Activated CD8-positive, alpha-beta memory T cell treated with anti-CD3 and anti-CD28 coated beads, Interleukin-2, amount 50 U/mL, for 48 hours (primary cell): ENCODE measurements around the gene HOXC13.

ENCODE experiments used
- DNase-seq: peaks from one replicate; pipeline ENCODE4 v3.0.0-alpha.2; 2020

HOXC13 gene

DNA sequence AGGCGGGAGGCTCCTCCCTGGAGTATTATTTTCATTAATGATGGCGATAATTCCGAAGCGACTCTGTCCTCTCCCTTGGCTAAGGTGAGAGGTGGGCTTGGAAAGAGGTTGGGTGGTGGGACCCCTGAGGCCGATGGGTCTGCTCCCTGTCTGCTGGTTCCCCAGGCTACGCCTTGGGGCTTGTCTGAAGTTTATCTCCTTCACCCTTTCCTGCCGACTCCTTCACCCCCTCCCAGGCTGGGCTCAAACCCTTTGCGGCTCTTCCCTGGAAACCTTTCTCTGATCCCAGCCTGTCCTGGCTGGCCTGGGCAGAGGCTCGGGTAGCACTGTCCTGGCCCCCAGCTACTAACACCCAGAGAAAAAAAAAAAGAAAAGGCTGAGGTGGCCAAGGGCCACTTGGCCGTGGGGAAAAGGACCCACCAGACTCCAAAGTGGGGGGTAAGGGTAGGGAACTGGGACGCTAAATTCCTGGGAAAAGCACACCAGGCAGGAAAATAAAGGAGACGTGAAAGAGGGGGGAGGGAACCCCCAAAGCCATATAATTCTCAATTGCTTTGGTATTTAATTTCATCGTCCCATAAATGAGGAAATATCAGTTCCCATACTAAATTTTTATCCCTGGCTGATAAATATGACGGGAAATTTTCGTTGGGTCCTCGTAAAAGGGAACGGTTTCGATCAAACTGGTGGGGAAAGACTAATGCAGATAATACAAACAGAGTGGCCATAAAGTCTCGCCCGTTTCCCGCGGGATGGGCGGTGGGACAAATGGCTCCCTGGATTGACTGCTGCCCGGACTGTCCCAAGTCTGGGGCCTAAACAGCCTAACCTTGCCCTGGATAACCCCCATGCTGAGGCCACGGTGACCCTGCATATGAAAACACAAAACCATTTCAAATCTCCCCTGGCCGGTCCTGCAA, 44.3 kb downstream of the HOXC13 start:
- no peak for DNase-seq

DNA sequence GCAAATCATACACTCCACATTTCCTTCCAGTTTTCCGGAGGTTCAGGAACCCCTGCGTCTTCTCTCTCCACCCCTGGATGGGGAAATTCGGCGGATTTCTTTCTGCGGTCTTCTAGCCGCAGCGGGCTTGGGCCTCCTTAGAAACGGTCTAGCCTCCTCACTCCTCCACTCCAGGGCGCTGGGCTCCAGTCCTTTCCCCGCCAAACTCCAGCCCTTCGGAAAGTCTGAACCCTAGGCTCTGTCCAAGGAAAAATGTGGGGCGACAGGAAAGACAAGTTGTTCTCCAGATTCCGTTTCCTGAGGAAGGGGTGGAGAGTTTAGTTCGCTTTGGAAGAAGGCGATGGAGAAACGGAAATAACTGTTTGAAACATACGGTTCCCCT, 44.9 kb downstream of the HOXC13 start:
- no peak for DNase-seq

DNA sequence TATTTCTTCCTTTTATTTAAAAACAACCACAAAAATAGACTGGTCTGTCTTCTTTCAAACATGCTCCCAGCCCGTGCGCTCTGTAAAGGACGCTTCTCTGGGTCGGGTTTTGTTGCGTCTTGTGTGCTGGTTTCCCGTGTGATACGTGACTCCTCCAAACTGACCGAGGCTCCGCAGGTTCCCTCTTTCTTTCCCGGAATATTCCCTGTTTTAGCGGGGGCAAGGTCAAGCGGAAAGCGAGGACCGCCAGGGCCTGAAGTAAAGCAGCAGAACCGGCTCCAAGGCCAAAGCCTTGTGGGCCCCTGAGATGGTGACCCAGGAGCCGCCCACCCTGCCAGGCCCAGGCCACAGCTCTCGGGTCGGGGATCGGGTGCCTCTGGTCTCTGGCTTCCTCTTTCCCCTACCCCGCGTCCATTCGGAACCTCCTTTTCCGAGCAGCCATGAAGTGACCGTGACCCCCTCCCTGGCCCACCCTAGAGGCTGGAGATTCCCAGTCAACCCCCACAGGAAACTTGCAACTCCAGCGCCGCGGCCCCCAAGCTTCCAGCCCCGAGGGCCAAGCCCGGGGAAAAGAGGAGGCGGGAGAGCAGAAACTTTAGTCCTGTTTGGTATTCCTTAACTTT, 45.4 kb downstream of the HOXC13 start:
- DNase-seq, result no peak

DNA sequence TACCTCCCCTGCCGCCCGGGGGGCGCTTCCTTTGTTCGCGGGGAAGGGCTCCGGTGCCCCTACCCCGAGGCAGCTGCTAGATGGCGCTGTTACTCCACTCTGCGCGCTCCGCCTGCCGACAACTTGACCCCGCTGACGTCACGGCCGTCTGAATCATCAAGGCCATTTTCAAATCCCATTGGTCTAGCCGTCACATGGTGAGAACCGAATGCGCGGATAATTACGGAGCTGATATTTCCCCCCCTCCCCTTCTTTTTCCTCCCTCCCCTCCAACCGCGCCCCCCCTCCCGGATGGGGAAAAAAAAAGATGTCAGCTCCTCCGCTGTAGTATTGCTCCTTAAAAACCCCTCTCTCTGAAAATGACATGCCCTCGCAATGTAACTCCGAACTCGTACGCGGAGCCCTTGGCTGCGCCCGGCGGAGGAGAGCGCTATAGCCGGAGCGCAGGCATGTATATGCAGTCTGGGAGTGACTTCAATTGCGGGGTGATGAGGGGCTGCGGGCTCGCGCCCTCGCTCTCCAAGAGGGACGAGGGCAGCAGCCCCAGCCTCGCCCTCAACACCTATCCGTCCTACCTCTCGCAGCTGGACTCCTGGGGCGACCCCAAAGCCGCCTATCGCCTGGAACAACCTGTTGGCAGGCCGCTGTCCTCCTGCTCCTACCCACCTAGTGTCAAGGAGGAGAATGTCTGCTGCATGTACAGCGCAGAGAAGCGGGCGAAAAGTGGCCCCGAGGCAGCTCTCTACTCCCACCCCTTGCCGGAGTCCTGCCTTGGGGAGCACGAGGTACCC, 46.5 kb downstream of the HOXC13 start, which contains the start of gene HOXC10:
HOXC10 (plus strand) TSS at position 246 of the 791 bp plus-strand sequence; CDS start at position 360, 114 bp downstream.
- peak; percentile 96 for DNase-seq

DNA sequence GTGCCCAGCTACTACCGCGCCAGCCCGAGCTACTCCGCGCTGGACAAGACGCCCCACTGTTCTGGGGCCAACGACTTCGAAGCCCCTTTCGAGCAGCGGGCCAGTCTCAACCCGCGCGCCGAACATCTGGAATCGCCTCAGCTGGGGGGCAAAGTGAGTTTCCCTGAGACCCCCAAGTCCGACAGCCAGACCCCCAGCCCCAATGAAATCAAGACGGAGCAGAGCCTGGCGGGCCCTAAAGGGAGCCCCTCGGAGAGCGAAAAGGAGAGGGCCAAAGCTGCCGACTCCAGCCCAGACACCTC, 47.0 kb downstream of the HOXC13 start:
- DNase-seq, result no peak

DNA sequence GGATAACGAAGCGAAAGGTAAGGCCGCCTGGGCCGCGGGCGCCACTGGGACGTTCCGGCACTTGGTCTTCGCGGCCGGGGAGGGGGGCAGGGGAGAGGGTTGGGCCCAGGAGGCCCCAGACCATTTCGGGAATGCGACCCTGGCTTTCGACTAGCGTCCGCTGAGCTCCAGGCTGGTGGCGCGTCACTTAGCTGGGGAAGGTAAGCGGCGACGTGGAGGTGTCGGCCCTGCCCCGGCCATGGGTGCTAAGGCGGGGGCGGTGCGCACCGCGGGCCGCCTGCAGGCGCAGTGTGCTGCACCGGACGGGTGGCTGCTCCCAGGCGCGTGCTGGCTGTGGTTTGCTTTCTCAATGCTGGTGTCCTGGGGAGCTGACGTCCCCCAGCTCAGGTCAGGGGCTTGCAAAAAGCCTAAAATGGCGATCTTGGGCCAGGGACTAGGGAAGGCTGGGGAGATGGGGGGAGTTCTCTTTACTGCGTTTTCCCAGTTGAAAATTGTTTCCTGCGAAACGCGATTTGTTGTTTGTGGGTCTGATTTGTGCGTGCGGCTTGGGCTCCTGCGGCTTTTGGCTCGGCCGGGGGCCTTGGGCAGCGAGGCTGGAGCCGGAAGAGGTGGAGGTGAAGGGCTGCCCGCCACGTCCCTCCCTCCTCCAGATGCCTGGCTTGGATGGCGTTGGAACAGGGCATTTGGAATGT, 47.5 kb downstream of the HOXC13 start:
- DNase-seq, result no peak

DNA sequence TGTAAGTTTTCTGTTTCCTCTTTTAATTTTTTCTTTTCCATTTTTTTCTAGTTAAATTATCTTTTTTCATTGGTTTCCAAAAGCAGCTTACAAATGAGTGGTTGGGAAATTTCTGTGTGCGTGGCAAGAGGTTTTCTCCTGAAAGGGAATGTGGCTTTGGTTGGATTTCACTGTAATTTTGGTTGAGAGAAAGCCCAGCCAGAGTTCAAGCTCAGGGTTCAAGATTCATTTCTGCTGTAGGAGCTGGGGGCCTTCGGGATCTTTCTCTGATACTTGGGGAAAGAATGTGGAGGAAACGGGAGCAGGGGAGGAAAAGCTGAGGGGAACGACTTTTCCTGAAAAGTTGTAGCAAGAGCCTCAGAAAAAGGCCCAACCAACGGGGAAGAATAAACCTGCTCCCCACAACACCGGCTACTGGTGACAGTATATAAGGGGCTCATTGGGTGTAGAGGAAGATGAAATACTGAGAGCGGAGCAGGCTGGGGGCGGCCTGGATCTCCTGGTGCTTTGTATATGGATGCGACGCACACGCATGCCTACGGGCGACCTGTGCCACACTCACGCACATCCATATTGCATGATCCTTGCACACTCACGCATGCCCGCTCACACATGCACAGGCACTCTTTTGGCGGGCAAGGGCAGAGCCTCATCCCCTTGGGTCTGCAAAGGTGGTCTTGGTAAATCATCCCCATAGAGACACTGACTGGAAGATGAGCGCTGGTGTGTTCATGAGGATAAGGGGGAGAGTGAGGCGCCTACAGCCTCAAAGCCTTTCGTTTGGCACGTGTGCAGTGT, 48.3 kb downstream of the HOXC13 start:
- no peak for DNase-seq

DNA sequence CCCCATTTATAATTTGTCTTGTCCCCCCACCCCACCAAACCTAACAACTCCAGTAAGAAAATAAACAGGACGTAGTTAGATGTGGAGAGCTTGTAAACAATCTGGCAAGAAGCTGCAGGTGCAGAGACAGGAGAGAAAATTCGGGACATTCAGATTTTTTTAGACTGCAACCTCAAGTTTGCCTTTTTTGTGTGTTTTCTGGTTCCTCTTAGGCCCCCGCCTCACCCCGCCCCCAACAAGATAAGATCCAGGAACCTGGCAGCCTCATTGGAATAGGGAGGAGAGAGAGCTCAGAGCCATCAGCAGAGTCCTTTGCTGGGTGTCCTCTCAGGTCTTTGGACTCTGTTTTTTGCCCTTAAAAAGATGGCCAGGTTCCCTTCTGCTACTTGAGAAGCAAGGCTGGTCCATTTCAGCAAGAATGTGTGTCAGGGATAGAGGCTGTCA, 49.2 kb downstream of the HOXC13 start:
- DNase-seq, result no peak

DNA sequence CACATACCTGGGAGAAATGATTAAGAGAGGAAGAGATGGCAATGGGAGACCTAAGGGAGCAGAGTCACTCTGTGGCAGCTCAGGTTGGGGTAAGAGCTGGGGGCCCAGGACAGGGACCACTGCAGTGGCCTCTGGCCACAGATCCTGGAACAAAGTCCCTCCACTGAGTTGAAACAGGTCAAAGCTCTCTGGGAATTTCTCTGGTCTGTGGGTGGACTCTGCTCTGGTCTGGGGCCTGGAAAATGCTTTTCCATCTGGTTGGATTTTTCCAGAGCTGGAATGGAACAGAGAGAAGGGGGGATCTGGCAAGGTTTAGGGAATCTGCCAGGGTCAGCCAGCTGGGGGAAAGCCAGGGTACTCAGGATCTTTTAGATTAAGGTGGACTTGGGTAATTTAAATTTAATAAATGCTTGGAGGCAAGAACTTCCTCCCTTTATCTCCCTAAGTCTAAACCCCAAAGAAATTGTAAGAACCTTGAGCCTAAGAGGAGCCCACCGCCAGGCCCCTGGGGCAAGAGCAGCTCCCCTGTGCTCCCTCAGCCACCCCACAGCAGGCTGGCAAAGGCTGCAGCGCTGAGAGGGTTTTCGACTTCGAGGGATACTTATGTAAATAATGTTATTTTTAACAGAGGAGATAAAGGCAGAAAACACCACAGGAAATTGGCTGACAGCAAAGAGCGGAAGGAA, 50.1 kb downstream of the HOXC13 start:
- no peak for DNase-seq

DNA sequence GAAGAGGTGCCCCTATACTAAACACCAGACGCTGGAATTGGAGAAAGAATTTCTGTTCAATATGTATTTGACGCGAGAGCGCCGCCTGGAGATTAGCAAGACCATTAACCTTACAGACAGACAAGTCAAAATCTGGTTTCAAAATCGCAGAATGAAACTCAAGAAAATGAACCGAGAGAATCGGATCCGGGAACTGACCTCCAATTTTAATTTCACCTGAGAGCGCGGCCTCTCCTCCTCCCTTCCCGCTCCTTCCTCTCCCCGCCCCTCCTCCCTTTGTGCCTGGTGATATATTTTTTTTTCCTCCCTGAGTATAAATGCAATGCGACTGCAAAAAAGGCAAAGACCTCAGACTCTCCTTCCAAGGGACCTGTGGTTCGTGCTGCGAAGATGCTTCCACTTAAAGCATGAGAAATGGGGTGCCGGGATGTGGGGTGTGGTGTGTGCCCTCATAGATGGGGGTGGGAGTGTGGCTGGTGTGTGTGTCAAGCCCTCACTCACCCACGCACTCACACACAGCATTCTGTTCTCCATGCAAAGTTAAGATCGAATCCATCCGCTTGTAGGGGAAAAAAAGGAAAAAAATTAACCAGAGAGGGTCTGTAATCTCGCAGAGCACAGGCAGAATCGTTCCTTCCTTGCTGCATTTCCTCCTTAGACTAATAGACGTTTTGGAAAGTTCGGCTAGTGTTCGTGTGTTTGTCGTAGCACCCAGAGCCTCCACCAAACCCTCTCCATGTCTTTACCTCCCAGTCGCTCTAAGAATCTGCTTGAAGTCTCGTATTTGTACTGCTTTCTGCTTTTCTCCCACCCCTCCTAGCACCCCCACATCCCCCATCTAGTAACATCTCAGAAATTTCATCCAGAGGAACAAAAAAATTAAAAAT, 50.8 kb downstream of the HOXC13 start:
- DNase-seq, result no peak

DNA sequence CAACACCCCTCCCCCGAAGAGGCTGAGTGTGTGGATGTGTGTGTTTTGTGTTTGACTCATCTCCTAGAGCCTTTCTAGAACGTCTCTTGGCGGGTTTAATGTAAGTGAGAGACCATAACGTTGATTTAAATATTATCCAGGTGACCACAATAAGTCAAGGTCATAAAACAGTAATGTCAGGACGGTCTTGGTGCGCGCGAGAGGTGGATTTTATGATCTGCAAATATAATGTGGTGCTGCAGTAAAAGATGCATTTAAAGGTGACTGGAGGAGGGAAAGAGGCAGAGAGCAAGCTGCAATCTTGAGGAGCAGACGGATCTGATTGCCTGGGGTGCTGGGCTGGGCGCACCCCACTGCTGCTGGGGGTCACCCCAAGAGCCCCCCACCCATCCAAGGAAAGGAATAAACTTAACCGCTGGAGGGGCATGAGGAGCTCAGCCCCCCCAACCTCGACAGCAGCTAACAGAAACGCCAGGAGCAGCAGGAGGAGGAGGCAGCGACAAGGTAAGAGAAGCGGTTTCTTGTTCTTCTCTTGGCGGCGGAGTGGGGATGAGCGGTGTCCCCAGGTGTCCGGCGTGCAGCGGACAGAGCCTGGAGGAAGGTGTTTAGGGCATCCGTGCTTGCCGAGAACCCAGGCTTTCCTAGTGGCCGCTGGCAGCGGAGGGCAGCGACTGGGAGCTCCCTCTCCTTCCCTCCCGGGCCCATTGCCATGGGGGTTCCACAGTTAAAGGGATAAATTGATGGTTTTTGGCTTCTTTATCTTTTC, 51.9 kb downstream of the HOXC13 start:
- DNase-seq, result no peak

DNA sequence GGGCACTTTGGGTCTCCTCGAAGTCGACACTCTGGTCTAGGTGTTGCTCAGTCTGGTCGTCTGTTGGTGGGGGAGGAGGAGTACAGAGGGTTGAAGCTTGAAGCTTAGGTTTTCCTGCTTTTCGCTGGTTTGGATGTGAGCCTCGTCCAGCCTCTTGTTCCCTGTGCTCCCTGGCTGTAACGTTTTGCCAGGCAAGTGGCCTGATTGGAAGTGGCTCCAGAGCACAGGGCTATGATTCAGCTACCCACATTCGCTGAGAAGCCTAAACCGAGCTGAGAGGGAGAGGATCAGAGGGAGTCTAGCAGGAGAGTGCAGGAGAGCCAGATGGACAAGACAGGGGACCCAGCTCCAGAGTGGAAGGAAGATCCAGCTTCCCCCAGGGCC, 52.4 kb downstream of the HOXC13 start:
- DNase-seq, result no peak

DNA sequence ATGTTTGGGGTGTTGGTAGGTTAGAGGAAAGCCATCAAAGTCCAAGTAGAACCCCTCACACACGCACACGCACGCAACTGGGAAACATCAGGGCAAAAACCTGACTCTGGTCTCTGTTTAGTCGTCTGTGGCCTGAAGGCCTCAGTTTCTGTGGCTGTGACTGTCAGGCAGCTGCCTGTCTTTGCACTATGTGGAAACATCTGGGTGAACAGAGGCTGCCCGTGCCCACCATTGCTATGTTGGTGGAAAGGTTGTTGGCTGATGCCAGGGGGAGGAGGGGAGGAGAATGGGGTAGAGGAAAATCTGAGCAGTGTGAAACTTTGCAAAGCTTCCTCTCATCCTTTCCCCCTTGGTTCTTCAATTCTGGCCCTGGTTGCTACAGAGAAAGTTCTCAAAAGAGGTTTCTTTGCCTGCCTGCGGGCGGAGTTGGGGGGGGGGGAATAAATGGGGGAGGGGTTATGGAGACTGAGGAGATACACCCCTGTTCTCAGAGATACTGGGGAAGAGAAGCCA, 53.8 kb downstream of the HOXC13 start:
- DNase-seq, result no peak

DNA sequence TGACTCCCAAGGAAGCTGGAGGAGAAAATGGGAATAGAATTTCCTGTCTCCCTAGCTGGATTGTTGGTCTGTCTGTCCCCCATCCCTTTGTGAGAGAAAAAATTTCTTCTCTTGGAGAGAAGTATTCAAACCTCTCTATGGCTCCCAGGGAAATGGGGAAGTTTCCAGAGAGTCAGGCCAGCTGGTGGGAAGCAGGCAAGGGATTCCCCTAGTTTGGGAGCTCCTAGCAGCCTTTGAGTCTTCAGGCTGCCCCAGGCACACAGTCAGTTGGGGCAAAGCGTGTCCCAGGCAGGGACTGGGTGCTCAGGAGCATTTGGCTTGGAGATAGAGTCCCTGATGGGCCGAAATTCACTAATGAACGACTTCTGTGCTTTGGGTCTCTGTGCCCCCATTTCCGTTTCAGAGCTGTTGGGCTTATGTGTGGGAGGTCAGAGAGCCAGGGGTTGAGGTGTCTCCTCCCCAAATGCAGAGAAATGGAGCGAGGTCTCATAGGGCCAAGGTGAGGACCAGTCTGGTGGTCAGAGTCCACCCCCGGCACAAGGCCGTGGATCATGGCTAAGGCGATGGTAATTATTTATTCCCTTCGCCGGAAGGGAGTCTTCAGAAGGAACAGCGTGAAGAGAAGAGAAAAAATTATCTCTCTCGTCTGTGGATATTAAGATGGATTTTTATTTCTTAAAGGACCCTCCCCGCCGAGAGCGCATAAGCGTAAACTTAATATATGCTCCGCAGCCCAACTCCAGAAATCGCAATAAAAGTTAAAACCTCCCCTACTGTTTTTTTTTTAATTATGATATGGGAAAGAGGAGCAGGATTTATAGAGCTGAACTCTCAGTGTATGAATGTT, 54.8 kb downstream of the HOXC13 start:
- DNase-seq, result no peak

DNA sequence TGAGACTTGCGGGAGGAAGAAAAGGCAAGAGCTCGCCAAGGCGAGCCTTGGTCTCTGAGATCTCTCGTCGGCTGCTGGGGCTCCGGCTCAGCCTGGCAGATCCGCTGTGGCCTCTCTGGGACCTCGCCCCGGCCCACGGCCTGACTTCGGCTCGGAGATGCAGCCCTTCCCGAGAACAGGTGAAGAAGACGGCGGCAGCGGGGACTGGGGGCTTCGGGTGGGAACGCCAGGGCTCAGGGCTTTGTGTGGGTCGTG, 55.3 kb downstream of the HOXC13 start:
- no peak for DNase-seq

DNA sequence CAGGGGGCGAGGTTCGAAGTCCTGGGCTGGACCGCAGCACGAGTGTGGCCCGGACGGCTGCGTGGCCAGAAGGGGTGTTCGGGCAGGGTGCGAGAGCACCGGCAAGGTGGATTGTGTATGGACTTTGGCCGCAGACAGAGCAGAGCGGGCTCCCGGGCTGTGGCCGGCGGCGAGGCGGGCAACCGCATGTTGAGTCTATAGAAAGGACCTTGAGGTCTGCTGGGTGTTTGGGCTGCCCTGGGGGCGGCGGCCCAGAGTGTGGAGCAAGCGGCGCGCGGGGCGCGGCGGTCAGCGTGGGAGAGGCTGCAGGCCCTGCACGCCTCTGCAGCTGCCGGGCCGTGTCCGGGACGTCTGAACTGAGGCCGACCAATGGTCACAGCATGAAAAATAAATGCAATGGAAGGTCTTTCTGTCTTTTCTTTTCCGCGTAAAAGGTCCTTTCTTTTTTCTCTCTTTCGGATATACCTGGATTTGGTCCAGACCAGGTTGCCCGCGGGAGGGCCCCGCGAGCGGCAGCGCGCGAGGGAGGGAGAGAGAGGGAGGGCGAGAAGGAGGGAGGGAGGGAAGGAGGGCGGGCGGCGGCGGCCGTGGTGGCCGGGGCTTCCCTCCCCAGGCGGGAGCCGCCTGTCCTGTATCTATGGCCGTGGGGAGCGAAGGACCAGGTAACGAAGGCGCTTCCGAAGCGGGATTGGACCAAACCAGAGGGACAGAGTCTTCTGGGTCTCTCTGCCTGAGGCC, 55.8 kb downstream of the HOXC13 start:
- no peak for DNase-seq

DNA sequence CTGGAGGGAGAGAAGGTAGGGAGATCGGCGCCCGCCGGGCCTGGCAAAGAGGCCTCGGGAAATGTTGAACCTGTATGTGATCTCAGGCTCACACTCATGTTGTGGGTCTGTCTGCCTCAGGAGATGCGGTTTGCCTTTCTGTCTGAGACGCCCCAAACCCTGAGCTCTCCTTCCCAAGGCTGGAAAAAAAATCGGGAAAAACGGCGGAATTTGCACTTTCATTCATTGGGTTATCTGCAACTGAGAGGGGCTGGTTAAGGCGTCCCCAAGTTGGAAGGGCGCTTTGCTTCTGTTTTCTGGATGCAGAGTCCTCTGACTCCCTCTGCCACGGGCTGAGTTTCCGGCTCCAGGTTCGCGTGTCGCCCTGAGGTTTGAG, 56.4 kb downstream of the HOXC13 start:
- no peak for DNase-seq
